HFFc6 (cell line): ENCODE measurements around the gene CFAP70. TPM values are rescaled to one million over a fixed set of nuclear protein-coding genes. Genes with fewer than 3 reads are reported as not detected.
"Not testable (repeated sequence)": the region's sequence is repeated elsewhere in the genome, so short reads cannot be mapped to it uniquely, and the experiment has no call there.

Experiments
- DNase-seq: peaks from one replicate; pipeline ENCODE4 v3.0.0-alpha.2; 2018
- H3K27ac Mint-ChIP-seq: 2 replicates; pipeline ENCODE4 v1.8.0; 2020; ENCODE audit warnings: mild to moderate bottlenecking, mixed read lengths
- H3K27me3 Mint-ChIP-seq: 2 replicates; pipeline ENCODE4 v1.8.0; 2021; ENCODE audit warnings: mild to moderate bottlenecking, moderate library complexity, mixed read lengths; ENCODE audit not compliant: insufficient read depth
- H3K36me3 Mint-ChIP-seq: 2 replicates; pipeline ENCODE4 v1.8.0; 2021; ENCODE audit warnings: low read depth, mixed read lengths
- H3K4me1 Mint-ChIP-seq: 2 replicates; pipeline ENCODE4 v1.8.0; 2020; ENCODE audit warnings: low read depth, mixed read lengths
- H3K4me3 Mint-ChIP-seq: 2 replicates; pipeline ENCODE4 v1.8.0; 2020; ENCODE audit warnings: mild to moderate bottlenecking, moderate library complexity, mixed read lengths
- H3K9me3 Mint-ChIP-seq: 2 replicates; pipeline ENCODE4 v1.8.0; 2020; ENCODE audit warnings: mild to moderate bottlenecking, mixed read lengths
- total RNA-seq, 6 experiments: library from RNA; stranded (reverse); fragmentation: NEBNext Ultra II Directional; extraction: Animal tissue kit (Norgen Biotek cat#: 25700); gene quantifications; 2 replicates in 1 of 6; 3 replicates in 5 of 6; pipeline ENCODE4 v1.2.3, GENCODE V29; 2021
- TF ChIP-seq, protein P1 (sequence below): fragments of 200-600 bp; sonication (generic); IDR thresholded peaks from 2 replicates; pipeline ENCODE4 v1.5.0; 2021; ENCODE audit warnings: antibody characterized with exemption, mild to moderate bottlenecking

The CFAP70 gene
- total RNA-seq, 6 experiments from 2014 or later: 0.13 to 0.43 (median 0.21) TPM

GRCh38 chr10:73262880-73263555, 95.6 kb downstream of the CFAP70 start:
- Mint-ChIP-seq H3K9me3 (peaks cover 11% of the 10 kb centered on the region), H3K27me3 (peaks cover 5% of the 10 kb centered on the region; the same call in 1 of the 2 replicates), H3K4me3 (no peak overlapping the region), H3K36me3 (peaks cover 11% of the 10 kb centered on the region; the same call in 1 of the 2 replicates), H3K27ac (no peak overlapping the region), H3K4me1 (peaks cover 33% of the 10 kb centered on the region)
- no peak for DNase-seq
- TF ChIP-seq, protein P1, sequence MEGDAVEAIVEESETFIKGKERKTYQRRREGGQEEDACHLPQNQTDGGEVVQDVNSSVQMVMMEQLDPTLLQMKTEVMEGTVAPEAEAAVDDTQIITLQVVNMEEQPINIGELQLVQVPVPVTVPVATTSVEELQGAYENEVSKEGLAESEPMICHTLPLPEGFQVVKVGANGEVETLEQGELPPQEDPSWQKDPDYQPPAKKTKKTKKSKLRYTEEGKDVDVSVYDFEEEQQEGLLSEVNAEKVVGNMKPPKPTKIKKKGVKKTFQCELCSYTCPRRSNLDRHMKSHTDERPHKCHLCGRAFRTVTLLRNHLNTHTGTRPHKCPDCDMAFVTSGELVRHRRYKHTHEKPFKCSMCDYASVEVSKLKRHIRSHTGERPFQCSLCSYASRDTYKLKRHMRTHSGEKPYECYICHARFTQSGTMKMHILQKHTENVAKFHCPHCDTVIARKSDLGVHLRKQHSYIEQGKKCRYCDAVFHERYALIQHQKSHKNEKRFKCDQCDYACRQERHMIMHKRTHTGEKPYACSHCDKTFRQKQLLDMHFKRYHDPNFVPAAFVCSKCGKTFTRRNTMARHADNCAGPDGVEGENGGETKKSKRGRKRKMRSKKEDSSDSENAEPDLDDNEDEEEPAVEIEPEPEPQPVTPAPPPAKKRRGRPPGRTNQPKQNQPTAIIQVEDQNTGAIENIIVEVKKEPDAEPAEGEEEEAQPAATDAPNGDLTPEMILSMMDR: no peak

- H3K9me3 Mint-ChIP-seq: peaks cover 11% of the 10 kb centered on the region
- peak overlapping the region; percentile 63 for H3K27ac Mint-ChIP-seq
- TF ChIP-seq, protein P1: no peak
- H3K4me3 Mint-ChIP-seq: peak overlapping the region; percentile 40; the same call in 1 of the 2 replicates
- H3K27me3 Mint-ChIP-seq: peaks cover 1% of the 10 kb centered on the region
- peaks cover 11% of the 10 kb centered on the region; the same call in 1 of the 2 replicates for H3K36me3 Mint-ChIP-seq
- H3K4me1 Mint-ChIP-seq: peaks cover 33% of the 10 kb centered on the region
- peak; percentile 71 for DNase-seq
Measured at GRCh38 chr10:73262105-73262730, 96.4 kb downstream of the CFAP70 start.

DNA sequence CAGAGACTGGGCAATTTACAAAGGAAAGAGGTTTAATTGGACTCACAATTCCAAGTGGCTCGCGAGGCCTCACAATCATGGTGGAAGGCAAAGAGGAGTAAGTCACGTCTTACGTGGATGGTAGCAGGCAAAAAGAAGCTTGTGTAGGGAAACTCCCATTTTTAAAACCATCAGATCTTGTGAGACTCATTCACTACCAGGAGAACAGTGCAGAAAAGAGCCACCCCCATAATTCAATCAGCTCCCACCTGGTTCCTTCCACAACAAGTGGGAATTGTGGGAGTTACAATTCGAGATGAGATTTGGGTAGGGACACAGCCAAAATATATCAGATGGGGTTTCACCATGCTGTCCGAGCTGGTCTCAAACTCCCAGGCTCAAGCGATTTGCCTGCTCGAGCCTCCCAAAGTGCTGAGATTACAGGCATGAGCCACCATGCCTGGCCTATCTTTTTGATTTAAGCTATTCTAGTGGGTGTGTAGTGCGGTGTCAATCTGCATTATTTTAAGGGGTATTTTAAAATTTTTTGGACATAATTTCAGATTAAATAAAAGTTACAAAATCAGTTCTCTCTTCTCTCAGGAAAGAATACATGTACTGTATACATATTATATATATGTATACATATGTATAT, 97.2 kb downstream of the CFAP70 start:
- Mint-ChIP-seq H3K9me3 (peaks cover 11% of the 10 kb centered on the region), H3K36me3 (peaks cover 11% of the 10 kb centered on the region; the same call in 1 of the 2 replicates), H3K4me3 (no peak overlapping the region), H3K27me3 (peaks cover 1% of the 10 kb centered on the region), H3K27ac (peak overlapping the region; percentile 53; the same call in 1 of the 2 replicates), H3K4me1 (peaks cover 33% of the 10 kb centered on the region)
- TF ChIP-seq, protein P1: no peak
- DNase-seq: no peak

DNA sequence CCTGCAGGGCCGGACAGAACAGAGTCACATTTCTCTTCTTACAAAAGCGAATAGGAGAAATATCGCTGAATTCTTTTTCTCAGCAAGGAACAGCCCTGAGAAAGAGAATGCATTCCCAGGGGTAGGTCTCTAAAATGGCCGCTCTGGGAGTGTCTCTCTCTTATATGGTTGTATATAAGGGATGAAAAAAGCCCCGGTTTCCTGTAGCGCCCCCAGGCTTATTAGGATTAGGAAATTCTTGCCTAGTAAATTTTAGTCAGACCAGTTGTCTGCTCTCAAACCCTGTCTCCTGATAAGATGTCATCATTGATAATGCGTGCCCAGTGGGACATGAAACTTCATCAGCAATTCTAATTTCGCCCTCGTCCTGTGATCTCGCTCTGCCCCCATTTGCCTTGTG, 100.1 kb downstream of the CFAP70 start:
- Mint-ChIP-seq H3K9me3 (peaks cover 11% of the 10 kb centered on the region), H3K4me1 (peaks cover 28% of the 10 kb centered on the region), H3K36me3 (peaks cover 11% of the 10 kb centered on the region; the same call in 1 of the 2 replicates)
- DNase-seq, H3K27ac Mint-ChIP-seq, H3K27me3 Mint-ChIP-seq, H3K4me3 Mint-ChIP-seq: not testable (repeated sequence)

DNA sequence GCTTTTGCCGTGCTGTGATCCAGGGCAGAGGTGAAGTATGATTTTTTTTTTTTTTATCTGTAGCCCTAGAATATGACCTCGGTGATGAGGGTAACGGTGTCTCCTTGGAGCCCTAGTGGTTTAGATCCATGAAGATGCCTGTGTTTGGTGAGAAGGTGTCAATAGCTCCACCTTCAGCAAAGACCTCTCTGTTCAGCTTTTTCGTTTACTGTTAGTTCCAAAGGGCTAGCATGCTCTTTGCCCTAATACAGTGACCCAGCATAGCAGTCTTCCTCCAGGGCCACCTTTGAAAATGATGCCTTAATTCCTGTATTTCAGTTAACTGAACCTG, 105.5 kb downstream of the CFAP70 start:
- no peak for DNase-seq
- Mint-ChIP-seq H3K4me1 (peaks cover 34% of the 10 kb centered on the region), H3K9me3 (no peaks in the 10 kb centered on the region), H3K27me3 (no peaks in the 10 kb centered on the region; the same call in 1 of the 2 replicates), H3K4me3 (peak overlapping the region; percentile 100), H3K27ac (peak overlapping the region; percentile 94), H3K36me3 (peaks cover 29% of the 10 kb centered on the region)
- TF ChIP-seq, protein P1: no peak
